ENCODE measurements around the gene CD200. TPM values are rescaled to one million over a fixed set of nuclear protein-coding genes. Genes with fewer than 3 reads are reported as not detected.
"Not testable (repeated sequence)": the region's sequence is repeated elsewhere in the genome, so short reads cannot be mapped to it uniquely, and the experiment has no call there.

The CD200 gene
- total RNA-seq, 1 experiment from 2014 or later = 46.8 TPM

DNA sequence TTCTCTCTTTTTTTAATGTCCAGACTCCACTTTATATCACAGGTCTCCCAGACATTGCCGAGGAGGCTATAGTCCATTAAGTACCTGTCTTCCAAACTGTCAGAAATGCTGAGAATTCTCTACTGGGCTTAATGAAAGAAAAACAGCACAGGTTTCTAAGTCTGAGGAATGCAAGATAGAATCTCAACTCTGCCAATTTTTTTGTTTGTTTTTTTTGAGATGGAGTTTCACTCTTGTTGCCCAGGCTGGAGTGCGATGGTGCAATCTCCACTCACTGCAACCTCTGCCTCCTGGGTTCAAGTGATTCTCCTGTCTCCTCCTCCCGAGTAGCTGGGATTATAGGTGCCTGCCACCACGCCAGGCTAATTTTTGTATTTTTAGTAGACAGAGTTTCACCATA is 45.4 kb downstream of the CD200 start:
- H3K36me3 Mint-ChIP-seq; H3K4me3 Mint-ChIP-seq; H3K27me3 Mint-ChIP-seq (ENCODE audit: low read depth); H3K9me3 Mint-ChIP-seq; ATAC-seq; DNase-seq (ENCODE audit: low spot score); POLR2A ChIA-PET; CTCF ChIA-PET: not testable (repeated sequence)
- Mint-ChIP-seq H3K4me1 (peaks cover 46% of the 10 kb centered on the region), H3K27ac (0 out of 2 replicates have a peak overlapping the region, but pooled peaks have one; percentile 22)

DNA sequence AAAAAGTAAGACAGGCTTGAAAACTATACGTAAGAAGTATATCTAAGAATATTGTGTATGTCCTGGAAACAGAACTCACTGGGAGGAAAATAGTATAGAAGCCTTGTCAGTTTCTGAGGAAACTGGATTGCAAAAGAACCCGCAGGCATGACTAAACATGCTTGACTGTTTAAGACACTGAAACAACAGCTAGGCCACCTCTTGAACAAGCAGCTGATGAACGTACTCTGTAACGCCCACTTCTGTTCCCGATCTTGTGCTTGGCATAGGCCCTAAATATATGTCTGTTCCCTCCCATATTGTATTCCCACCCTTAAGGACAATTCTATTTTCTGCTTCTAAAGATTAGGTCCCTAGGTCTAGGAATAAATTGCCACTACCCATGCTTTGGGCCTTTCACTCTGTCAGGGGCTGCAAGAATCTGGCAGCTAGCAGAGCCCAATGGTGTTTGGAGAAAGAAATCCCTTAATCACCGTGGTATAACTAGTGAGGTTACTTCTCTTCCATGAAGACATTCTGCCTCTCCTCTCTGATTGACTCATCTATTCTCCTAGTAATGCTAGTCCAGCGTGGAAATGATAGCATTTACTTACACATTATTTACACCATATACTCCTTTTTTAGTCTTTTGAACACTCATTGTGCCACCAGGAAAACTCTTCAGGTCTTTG is 46.2 kb downstream of the CD200 start:
- Mint-ChIP-seq H3K27ac (peak overlapping the region; percentile 79; the same call in 1 of the 2 replicates), H3K4me1 (peaks cover 45% of the 10 kb centered on the region), H3K27me3 (ENCODE audit: low read depth) (no peaks in the 10 kb centered on the region), H3K4me3 (no peak overlapping the region), H3K36me3 (peaks cover 3% of the 10 kb centered on the region; the same call in 1 of the 2 replicates), H3K9me3 (0 out of 2 replicates have a peak, but pooled peaks cover 3% of the 10 kb centered on the region)
- TF ChIP-seq ZNF416 (CRISPR knock-in tag; IDR thresholded peaks at IDR 0.05) (no peak), ZNF138 (CRISPR knock-in tag; conservative IDR thresholded peaks at IDR 0.05) (no peak), RELA (CRISPR knock-in tag; IDR thresholded peaks at IDR 0.05; ENCODE audit: borderline replicate concordance) (no peak), PRRX2 (CRISPR knock-in tag; IDR thresholded peaks at IDR 0.05) (no peak), FOXK1 (CRISPR knock-in tag; IDR thresholded peaks at IDR 0.05) (no peak), ELF4 (CRISPR knock-in tag; IDR thresholded peaks at IDR 0.05; ENCODE audit: low read depth) (no peak), ZNF219 (CRISPR knock-in tag; IDR thresholded peaks at IDR 0.05; ENCODE audit: borderline replicate concordance) (no peak), SMAD4 (CRISPR knock-in tag; IDR thresholded peaks at IDR 0.05) (no peak), ZNF396 (CRISPR knock-in tag; IDR thresholded peaks at IDR 0.05; ENCODE audit: borderline replicate concordance) (no peak), JUN (CRISPR knock-in tag; IDR thresholded peaks at IDR 0.05) (no peak)
- TF ChIP-seq, protein P1, sequence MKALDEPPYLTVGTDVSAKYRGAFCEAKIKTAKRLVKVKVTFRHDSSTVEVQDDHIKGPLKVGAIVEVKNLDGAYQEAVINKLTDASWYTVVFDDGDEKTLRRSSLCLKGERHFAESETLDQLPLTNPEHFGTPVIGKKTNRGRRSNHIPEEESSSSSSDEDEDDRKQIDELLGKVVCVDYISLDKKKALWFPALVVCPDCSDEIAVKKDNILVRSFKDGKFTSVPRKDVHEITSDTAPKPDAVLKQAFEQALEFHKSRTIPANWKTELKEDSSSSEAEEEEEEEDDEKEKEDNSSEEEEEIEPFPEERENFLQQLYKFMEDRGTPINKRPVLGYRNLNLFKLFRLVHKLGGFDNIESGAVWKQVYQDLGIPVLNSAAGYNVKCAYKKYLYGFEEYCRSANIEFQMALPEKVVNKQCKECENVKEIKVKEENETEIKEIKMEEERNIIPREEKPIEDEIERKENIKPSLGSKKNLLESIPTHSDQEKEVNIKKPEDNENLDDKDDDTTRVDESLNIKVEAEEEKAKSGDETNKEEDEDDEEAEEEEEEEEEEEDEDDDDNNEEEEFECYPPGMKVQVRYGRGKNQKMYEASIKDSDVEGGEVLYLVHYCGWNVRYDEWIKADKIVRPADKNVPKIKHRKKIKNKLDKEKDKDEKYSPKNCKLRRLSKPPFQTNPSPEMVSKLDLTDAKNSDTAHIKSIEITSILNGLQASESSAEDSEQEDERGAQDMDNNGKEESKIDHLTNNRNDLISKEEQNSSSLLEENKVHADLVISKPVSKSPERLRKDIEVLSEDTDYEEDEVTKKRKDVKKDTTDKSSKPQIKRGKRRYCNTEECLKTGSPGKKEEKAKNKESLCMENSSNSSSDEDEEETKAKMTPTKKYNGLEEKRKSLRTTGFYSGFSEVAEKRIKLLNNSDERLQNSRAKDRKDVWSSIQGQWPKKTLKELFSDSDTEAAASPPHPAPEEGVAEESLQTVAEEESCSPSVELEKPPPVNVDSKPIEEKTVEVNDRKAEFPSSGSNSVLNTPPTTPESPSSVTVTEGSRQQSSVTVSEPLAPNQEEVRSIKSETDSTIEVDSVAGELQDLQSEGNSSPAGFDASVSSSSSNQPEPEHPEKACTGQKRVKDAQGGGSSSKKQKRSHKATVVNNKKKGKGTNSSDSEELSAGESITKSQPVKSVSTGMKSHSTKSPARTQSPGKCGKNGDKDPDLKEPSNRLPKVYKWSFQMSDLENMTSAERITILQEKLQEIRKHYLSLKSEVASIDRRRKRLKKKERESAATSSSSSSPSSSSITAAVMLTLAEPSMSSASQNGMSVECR (CRISPR knock-in tag; IDR thresholded peaks at IDR 0.05; ENCODE audit: borderline replicate concordance) = no peak
- ChIA-PET POLR2A (no interaction called here), CTCF (no interaction called here)
- no peak for DNase-seq (ENCODE audit: low spot score)
- no peak for ATAC-seq

DNA sequence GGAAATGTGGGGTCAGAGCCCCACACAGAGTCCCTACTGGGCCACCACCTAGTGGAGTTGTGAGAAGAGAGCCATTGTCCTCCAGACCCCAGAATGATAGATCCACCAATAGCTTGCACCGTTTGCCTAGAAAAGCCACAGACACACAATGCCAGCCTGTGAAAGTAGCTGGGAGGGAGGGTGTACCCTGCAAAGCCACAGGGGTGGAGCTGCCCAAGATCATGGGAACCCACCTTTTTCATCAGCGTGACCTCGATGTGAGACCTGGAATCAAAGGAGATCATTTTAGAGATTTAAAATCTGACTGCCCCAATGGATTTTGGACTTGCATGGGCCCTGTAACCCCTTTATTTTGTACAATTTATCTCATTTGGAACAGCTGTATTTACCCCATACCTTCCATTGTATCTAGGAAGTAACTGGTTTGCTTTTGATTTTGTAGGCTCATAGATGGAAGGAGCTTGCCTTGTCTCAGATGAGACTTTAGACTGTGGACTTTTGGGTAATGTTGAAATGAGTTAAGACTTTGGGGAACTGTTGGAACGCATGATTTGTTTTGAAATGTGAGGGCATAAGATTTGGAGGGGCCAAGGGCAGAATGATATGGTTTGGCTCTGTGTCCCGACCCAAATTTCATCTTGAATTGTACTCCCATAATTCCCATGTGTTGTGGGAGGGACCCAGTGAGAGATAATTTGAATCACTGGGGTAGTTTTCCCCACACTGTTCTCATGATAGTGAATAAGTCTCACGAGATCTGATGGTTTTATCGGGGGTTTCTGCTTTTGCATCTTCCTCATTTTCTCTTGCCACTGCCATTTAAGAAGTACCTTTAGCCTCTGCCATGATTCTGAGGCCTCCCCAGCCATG is 49.0 kb downstream of the CD200 start:
- Mint-ChIP-seq H3K4me1 (peaks cover 45% of the 10 kb centered on the region), H3K36me3 (peaks cover 5% of the 10 kb centered on the region), H3K27ac (no peak overlapping the region), H3K27me3 (ENCODE audit: low read depth) (no peaks in the 10 kb centered on the region), H3K4me3 (no peak overlapping the region), H3K9me3 (peaks cover 10% of the 10 kb centered on the region)
- POLR2A ChIA-PET = no interaction called here
- ATAC-seq (no peak), DNase-seq (ENCODE audit: low spot score) (no peak)
- CTCF ChIA-PET = no interaction called here
- TF ChIP-seq NFATC4 (CRISPR knock-in tag; IDR thresholded peaks at IDR 0.05) (no peak), ZBTB21 (CRISPR knock-in tag; IDR thresholded peaks at IDR 0.05; ENCODE audit: borderline replicate concordance) (no peak), CREM (CRISPR knock-in tag; IDR thresholded peaks at IDR 0.05) (no peak), GABPB1 (CRISPR knock-in tag; IDR thresholded peaks at IDR 0.05) (no peak), ZNF671 (CRISPR knock-in tag; IDR thresholded peaks at IDR 0.05) (no peak), GRHL2 (CRISPR knock-in tag; IDR thresholded peaks at IDR 0.05; ENCODE audit: insufficient replicate concordance, severe bottlenecking) (no peak), NR3C1 (CRISPR knock-in tag; conservative IDR thresholded peaks at IDR 0.05; ENCODE audit: low read depth) (no peak), ZNF263 (CRISPR knock-in tag; IDR thresholded peaks at IDR 0.05; ENCODE audit: low read depth) (no peak), CREB1 (CRISPR knock-in tag; IDR thresholded peaks at IDR 0.05) (no peak), ZNF138 (CRISPR knock-in tag; conservative IDR thresholded peaks at IDR 0.05) (no peak), RORB (CRISPR knock-in tag; IDR thresholded peaks at IDR 0.05) (no peak)
- TF ChIP-seq, protein P2, sequence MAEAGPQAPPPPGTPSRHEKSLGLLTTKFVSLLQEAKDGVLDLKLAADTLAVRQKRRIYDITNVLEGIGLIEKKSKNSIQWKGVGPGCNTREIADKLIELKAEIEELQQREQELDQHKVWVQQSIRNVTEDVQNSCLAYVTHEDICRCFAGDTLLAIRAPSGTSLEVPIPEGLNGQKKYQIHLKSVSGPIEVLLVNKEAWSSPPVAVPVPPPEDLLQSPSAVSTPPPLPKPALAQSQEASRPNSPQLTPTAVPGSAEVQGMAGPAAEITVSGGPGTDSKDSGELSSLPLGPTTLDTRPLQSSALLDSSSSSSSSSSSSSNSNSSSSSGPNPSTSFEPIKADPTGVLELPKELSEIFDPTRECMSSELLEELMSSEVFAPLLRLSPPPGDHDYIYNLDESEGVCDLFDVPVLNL (CRISPR knock-in tag; IDR thresholded peaks at IDR 0.05; ENCODE audit: borderline replicate concordance, low read depth) = no peak
- TF ChIP-seq, protein P3, sequence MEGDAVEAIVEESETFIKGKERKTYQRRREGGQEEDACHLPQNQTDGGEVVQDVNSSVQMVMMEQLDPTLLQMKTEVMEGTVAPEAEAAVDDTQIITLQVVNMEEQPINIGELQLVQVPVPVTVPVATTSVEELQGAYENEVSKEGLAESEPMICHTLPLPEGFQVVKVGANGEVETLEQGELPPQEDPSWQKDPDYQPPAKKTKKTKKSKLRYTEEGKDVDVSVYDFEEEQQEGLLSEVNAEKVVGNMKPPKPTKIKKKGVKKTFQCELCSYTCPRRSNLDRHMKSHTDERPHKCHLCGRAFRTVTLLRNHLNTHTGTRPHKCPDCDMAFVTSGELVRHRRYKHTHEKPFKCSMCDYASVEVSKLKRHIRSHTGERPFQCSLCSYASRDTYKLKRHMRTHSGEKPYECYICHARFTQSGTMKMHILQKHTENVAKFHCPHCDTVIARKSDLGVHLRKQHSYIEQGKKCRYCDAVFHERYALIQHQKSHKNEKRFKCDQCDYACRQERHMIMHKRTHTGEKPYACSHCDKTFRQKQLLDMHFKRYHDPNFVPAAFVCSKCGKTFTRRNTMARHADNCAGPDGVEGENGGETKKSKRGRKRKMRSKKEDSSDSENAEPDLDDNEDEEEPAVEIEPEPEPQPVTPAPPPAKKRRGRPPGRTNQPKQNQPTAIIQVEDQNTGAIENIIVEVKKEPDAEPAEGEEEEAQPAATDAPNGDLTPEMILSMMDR (IDR thresholded peaks at IDR 0.05) = no peak
- TF ChIP-seq, protein P4, sequence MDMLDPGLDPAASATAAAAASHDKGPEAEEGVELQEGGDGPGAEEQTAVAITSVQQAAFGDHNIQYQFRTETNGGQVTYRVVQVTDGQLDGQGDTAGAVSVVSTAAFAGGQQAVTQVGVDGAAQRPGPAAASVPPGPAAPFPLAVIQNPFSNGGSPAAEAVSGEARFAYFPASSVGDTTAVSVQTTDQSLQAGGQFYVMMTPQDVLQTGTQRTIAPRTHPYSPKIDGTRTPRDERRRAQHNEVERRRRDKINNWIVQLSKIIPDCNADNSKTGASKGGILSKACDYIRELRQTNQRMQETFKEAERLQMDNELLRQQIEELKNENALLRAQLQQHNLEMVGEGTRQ (CRISPR knock-in tag; IDR thresholded peaks at IDR 0.05) = no peak

Data from WTC11 (cell line).